ENCODE results near the gene KLRF1.
"Not testable (repeated sequence)": the region's sequence is repeated elsewhere in the genome, so short reads cannot be mapped to it uniquely, and the experiment has no call there.

KLRF1 gene

GRCh38 chr12:9870286-9870866 is 43.1 kb downstream of the KLRF1 start:
- peak in 1 of 2 donors; percentile 27 for DNase-seq

- DNase-seq: peak in 1 of 2 donors; percentile 16
Observed at GRCh38 chr12:9872162-9872561, 44.9 kb downstream of the KLRF1 start.

GRCh38 chr12:9872742-9873141 is 45.5 kb downstream of the KLRF1 start:
- DNase-seq: no peak

GRCh38 chr12:9876120-9876519 is 48.8 kb downstream of the KLRF1 start:
- DNase-seq: not testable (repeated sequence)

GRCh38 chr12:9880532-9881078 is 53.3 kb downstream of the KLRF1 start:
- no peak for DNase-seq

GRCh38 chr12:9881246-9881645 is 54.0 kb downstream of the KLRF1 start, which contains the start of gene KLRF2:
TSS of gene KLRF2 (plus strand) at chr12:9881489. CDS start at chr12:9881596, 107 bp downstream.
- DNase-seq: peak in 1 of 2 donors; percentile 44

- DNase-seq: no peak
Observed at GRCh38 chr12:9881988-9882387, 54.7 kb downstream of the KLRF1 start.

- DNase-seq: no peak
Observed at GRCh38 chr12:9883175-9883574, 55.9 kb downstream of the KLRF1 start.

GRCh38 chr12:9888665-9889273 is 61.5 kb downstream of the KLRF1 start:
- no peak for DNase-seq

All from bone marrow (tissue), 2 donors.